ACC112 (cell line): ENCODE results near the gene PSORS1C1.
"Not testable (repeated sequence)": the region's sequence is repeated elsewhere in the genome, so short reads cannot be mapped to it uniquely, and the experiment has no call there.

Experiments used
- H2AFZ ChIP-seq: fragments of 200-600 bp; sonication (generic); one replicate; pipeline ENCODE4 v1.6.0; 2017; ENCODE audit warnings: antibody characterized with exemption, low read length; ENCODE audit not compliant: unreplicated experiment
- H3K27ac ChIP-seq: fragments of 200-600 bp; sonication (generic); 2 replicates; pipeline ENCODE4 v1.5.1; 2014; ENCODE audit warnings: low read depth, mild to moderate bottlenecking, antibody characterized with exemption, low read length, moderate library complexity
- H3K27me3 ChIP-seq: fragments of 200-600 bp; sonication (generic); 2 replicates; pipeline ENCODE4 v1.6.1; 2014; ENCODE audit warnings: mild to moderate bottlenecking, antibody characterized with exemption, low read length, moderate library complexity, mixed read lengths; ENCODE audit not compliant: insufficient read depth
- H3K36me3 ChIP-seq: fragments of 200-600 bp; sonication (generic); 2 replicates; pipeline ENCODE4 v1.6.1; 2016; ENCODE audit warnings: mild to moderate bottlenecking, antibody characterized with exemption, low read length, moderate library complexity, mixed read lengths; ENCODE audit not compliant: insufficient read depth
- H3K4me1 ChIP-seq: fragments of 200-600 bp; sonication (generic); one replicate; pipeline ENCODE4 v1.6.1; 2016; ENCODE audit warnings: low read length, mixed read lengths; ENCODE audit not compliant: insufficient read depth, unreplicated experiment, control insufficient read depth
- H3K4me3 ChIP-seq: fragments of 200-600 bp; sonication (generic); 2 replicates; pipeline ENCODE4 v1.5.1; 2014; ENCODE audit warnings: mild to moderate bottlenecking, low read depth, low read length
- H3K79me2 ChIP-seq: fragments of 200-600 bp; sonication (generic); one replicate; pipeline ENCODE4 v1.6.0; 2016; ENCODE audit warnings: low read length; ENCODE audit not compliant: control insufficient read depth, unreplicated experiment, insufficient read depth

PSORS1C1 gene

GRCh38 chr6:31169858-31170599, 55.4 kb downstream of the PSORS1C1 start:
- not testable (repeated sequence) for H3K36me3 ChIP-seq, H3K4me3 ChIP-seq, H3K79me2 ChIP-seq, H3K4me1 ChIP-seq, H2AFZ ChIP-seq, H3K27me3 ChIP-seq, H3K27ac ChIP-seq

- no peaks in the 10 kb centered on the region for H3K79me2 ChIP-seq
- H3K27ac ChIP-seq, result no peak within 1 kb of the TSS
- H3K36me3 ChIP-seq, result no peaks in the 10 kb centered on the region
- no peaks in the 10 kb centered on the region for H3K27me3 ChIP-seq
- no peak within 1 kb of the TSS for H3K4me3 ChIP-seq
- H3K4me1 ChIP-seq, result peaks cover 8% of the 10 kb centered on the region
- H2AFZ ChIP-seq, result no peak within 1 kb of the TSS
Measured at GRCh38 chr6:31170600-31170881, 55.9 kb downstream of the PSORS1C1 start, which contains the start of gene POU5F1. TSS of gene POU5F1 (minus strand) at chr6:31170682. CDS start at chr6:31170620, 62 bp downstream.

GRCh38 chr6:31170987-31171671, 56.5 kb downstream of the PSORS1C1 start:
- Histone ChIP-seq H2AFZ (no peak overlapping the region), H3K79me2 (no peaks in the 10 kb centered on the region), H3K36me3 (no peaks in the 10 kb centered on the region), H3K4me3 (no peak overlapping the region), H3K27me3 (no peaks in the 10 kb centered on the region), H3K4me1 (peaks cover 14% of the 10 kb centered on the region), H3K27ac (no peak overlapping the region)

- no peak overlapping the region for H3K27ac ChIP-seq
- H3K4me1 ChIP-seq, result peaks cover 18% of the 10 kb centered on the region
- no peak overlapping the region for H2AFZ ChIP-seq
- H3K79me2 ChIP-seq, result no peaks in the 10 kb centered on the region
- no peaks in the 10 kb centered on the region for H3K27me3 ChIP-seq
- no peaks in the 10 kb centered on the region for H3K36me3 ChIP-seq
- H3K4me3 ChIP-seq, result no peak overlapping the region
Measured at GRCh38 chr6:31171931-31172905, 57.6 kb downstream of the PSORS1C1 start.

GRCh38 chr6:31172973-31173384, 58.4 kb downstream of the PSORS1C1 start:
- Histone ChIP-seq H3K27me3 (no peaks in the 10 kb centered on the region), H3K27ac (no peak overlapping the region), H2AFZ (no peak overlapping the region), H3K4me1 (peaks cover 18% of the 10 kb centered on the region), H3K36me3 (no peaks in the 10 kb centered on the region), H3K4me3 (no peak overlapping the region), H3K79me2 (no peaks in the 10 kb centered on the region)

- Histone ChIP-seq H3K36me3 (no peaks in the 10 kb centered on the region), H3K4me3 (no peak overlapping the region), H2AFZ (no peak overlapping the region), H3K27me3 (no peaks in the 10 kb centered on the region), H3K4me1 (peaks cover 18% of the 10 kb centered on the region), H3K27ac (no peak overlapping the region), H3K79me2 (no peaks in the 10 kb centered on the region)
Measured at GRCh38 chr6:31173406-31173805, 58.8 kb downstream of the PSORS1C1 start.

GRCh38 chr6:31174378-31174777, 59.8 kb downstream of the PSORS1C1 start:
- Histone ChIP-seq H3K36me3 (no peaks in the 10 kb centered on the region), H2AFZ (no peak overlapping the region), H3K27ac (no peak overlapping the region), H3K27me3 (no peaks in the 10 kb centered on the region), H3K4me3 (no peak overlapping the region), H3K4me1 (peaks cover 22% of the 10 kb centered on the region), H3K79me2 (peaks cover 4% of the 10 kb centered on the region)

- Histone ChIP-seq H3K4me1 (peaks cover 22% of the 10 kb centered on the region), H3K27ac (peak overlapping the region; percentile 26; the same call in 1 of the 2 replicates), H3K4me3 (no peak overlapping the region), H3K36me3 (no peaks in the 10 kb centered on the region; the same call in 1 of the 2 replicates), H3K27me3 (no peaks in the 10 kb centered on the region), H3K79me2 (peaks cover 7% of the 10 kb centered on the region), H2AFZ (no peak overlapping the region)
Measured at GRCh38 chr6:31175971-31176370, 61.4 kb downstream of the PSORS1C1 start.

GRCh38 chr6:31178143-31179041, 63.8 kb downstream of the PSORS1C1 start:
- no peak overlapping the region for H2AFZ ChIP-seq
- H3K27me3 ChIP-seq, result no peaks in the 10 kb centered on the region
- peaks cover 20% of the 10 kb centered on the region for H3K4me1 ChIP-seq
- H3K79me2 ChIP-seq, result peaks cover 21% of the 10 kb centered on the region
- no peak overlapping the region for H3K4me3 ChIP-seq
- H3K27ac ChIP-seq, result no peak overlapping the region
- no peaks in the 10 kb centered on the region; the same call in 1 of the 2 replicates for H3K36me3 ChIP-seq

- Histone ChIP-seq H3K4me1 (peaks cover 15% of the 10 kb centered on the region), H3K4me3 (no peak overlapping the region)
Measured at GRCh38 chr6:31179042-31179386, 64.4 kb downstream of the PSORS1C1 start.

More at GRCh38 chr6:31179042-31179386, 64.4 kb downstream of the PSORS1C1 start:
- no peaks in the 10 kb centered on the region for H3K27me3 ChIP-seq
- no peak overlapping the region for H2AFZ ChIP-seq
- H3K36me3 ChIP-seq, result no peaks in the 10 kb centered on the region; the same call in 1 of the 2 replicates
- H3K27ac ChIP-seq, result no peak overlapping the region
- peaks cover 26% of the 10 kb centered on the region for H3K79me2 ChIP-seq
